Spleen (tissue), 11 donors: ENCODE measurements around the gene ESD. TPM values are rescaled to one million over a fixed set of nuclear protein-coding genes. Genes with fewer than 3 reads are reported as not detected.

Experiments
- DNase-seq: peaks from one replicate; pipeline ENCODE4 v3.0.0-alpha.2; 2020
- H3K27ac ChIP-seq, 8 donors: fragments of 200-600 bp; sonication (generic) in 7 of 8; 1 replicate in 4 of 8; 2 replicates in 4 of 8; pipeline versions ENCODE4 v1.5.0 to v1.8.0; 2016 to 2021; ENCODE audit warnings: inconsistent platforms in 4 of 8, mild to moderate bottlenecking in 4 of 8, moderate library complexity in 1 of 8
- H3K27me3 ChIP-seq, 7 donors: fragments of 200-600 bp; sonication (generic) in 6 of 7; replicated peaks in 1 of 7; 1 replicate in 4 of 7; 2 replicates in 3 of 7; pipeline versions ENCODE4 v1.5.0 to v1.8.0; 2016 to 2021; ENCODE audit warnings: inconsistent platforms in 3 of 7, mild to moderate bottlenecking in 1 of 7
- H3K36me3 ChIP-seq, 6 donors: fragments of 200-600 bp; sonication (generic) in 5 of 6; 1 replicate in 4 of 6; 2 replicates in 2 of 6; pipeline versions ENCODE4 v1.5.0 to v1.8.0; 2016 to 2021; ENCODE audit warnings: inconsistent platforms in 2 of 6
- H3K4me1 ChIP-seq, 6 donors: fragments of 200-600 bp; sonication (generic) in 5 of 6; 1 replicate in 3 of 6; 2 replicates in 3 of 6; pipeline versions ENCODE4 v1.5.0 to v1.8.0; 2016 to 2021; ENCODE audit warnings: inconsistent platforms in 3 of 6
- H3K4me3 ChIP-seq, 8 donors: fragments of 200-600 bp; sonication (generic) in 7 of 8; 1 replicate in 4 of 8; 2 replicates in 4 of 8; pipeline versions ENCODE4 v1.5.0 to v1.8.0; 2016 to 2021; ENCODE audit warnings: inconsistent platforms in 4 of 8, mild to moderate bottlenecking in 4 of 8, moderate library complexity in 2 of 8
- H3K9me3 ChIP-seq, 8 donors: fragments of 200-600 bp; sonication (generic) in 7 of 8; 1 replicate in 4 of 8; 2 replicates in 4 of 8; pipeline versions ENCODE4 v1.5.0 to v1.8.0; 2016 to 2021; ENCODE audit warnings: inconsistent platforms in 4 of 8
- POLR2A ChIP-seq, 3 donors: fragments of 450-650 bp; IDR thresholded peaks; one replicate each; pipeline ENCODE4 v1.5.1; 2017; ENCODE audit warnings: antibody characterized with exemption in 3 of 3, mild to moderate bottlenecking in 1 of 3
- POLR2AphosphoS5 ChIP-seq, 3 donors: sonication (generic); formaldehyde crosslinking; IDR thresholded peaks; one replicate each; pipeline ENCODE4 v1.5.1; 2017; ENCODE audit warnings: antibody characterized with exemption in 3 of 3
- WGBS, 5 donors: extraction: QIAGEN DNeasy Blood & Tissue Kit in 3 of 5; methylation state at CpG; one replicate each; pipeline versions ENCODE4 v1.1.5 to v1.1.7; 2013 to 2018; 5-methylcytosine and 5-hydroxymethylcytosine counted together
- intact Hi-C: fragments of 100-400 bp; cut with DNase I; formaldehyde crosslinking; loops from one replicate; pipeline ENCODE4 v1.15.0; 2023; ENCODE audit warnings: low total_unique reads
- polyA plus RNA-seq, 3 donors: library from polyadenylated mRNA; stranded (reverse); fragments of 200-250 nt; gene quantifications; one replicate each; pipeline ENCODE4 v1.2.1, GENCODE V29; 2013
- total RNA-seq, 7 donors: library from RNA; depleted of rRNA in 3 of 7; stranded (reverse); fragments of >200 nt in 3 of 7; fragmentation: NEBNext Ultra II Directional in 4 of 7; extraction: Animal tissue kit (Norgen Biotek cat#: 25700) in 4 of 7; gene quantifications; one replicate each; pipeline versions ENCODE4 v1.1.0 to v1.2.1, GENCODE V29; 2016 to 2021
- TF ChIP-seq, protein P1 (sequence below), 11 experiments: fragments of 200-600 bp in 7 of 11; fragments of 450-650 bp in 4 of 11; sonication (generic) in 4 of 11; IDR thresholded peaks in 8 of 11; conservative IDR thresholded peaks in 3 of 11; 1 replicate in 7 of 11; 2 replicates in 4 of 11; pipeline versions ENCODE4 v1.4.0 to v1.8.0; 2016 to 2021; ENCODE audit warnings: antibody characterized with exemption in 11 of 11, inconsistent platforms in 4 of 11, mild to moderate bottlenecking in 1 of 11
- donor health status: healthy with polysubstance abuse.
- donor health status: DM: no; HTN: no; CAD: no; lungs with moderate emphysema.
- donor health status: DM: no; HTN: no; CAD: no.
- donor health status: Bipolar disorder and iron deficiency.
- donor health status: healthy.
- donor health status: DM: no; HTN: no; CAD: no.
- donor health status: DM: yes; HTN: yes; CAD: no.

The ESD gene
- total and polyA plus RNA-seq, 10 donors: 52.3 to 85.5 (median 64.8) TPM

DNA sequence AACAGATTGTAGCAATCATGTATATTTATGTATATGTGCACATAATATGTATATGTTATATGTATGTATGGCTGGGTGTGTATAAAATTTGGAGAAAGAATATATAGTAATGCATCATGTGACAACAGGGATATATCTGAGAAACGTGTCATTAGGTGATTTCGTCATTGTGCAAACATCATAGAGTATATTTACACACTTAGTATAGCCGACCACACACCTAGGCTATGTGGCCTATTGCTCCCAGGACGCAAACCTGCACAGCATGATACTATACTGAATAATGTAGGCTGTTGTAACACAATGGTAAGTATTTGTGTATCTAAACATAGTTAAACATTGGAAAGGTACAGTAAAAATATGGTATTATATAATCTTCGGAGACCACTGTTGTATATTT, 43.8 kb downstream of the ESD start:
- intact Hi-C loops: no loop called here
- H3K4me1 ChIP-seq: peaks cover 12 to 42% (median 25%) of the 10 kb centered on the region in 6 donors
- no peaks in the 10 kb centered on the region for H3K9me3 ChIP-seq
- H3K4me3 ChIP-seq: no peak overlapping the region
- no peak overlapping the region for H3K27ac ChIP-seq
- H3K27me3 ChIP-seq: peaks cover 0 to 3% (median 0%) of the 10 kb centered on the region in 7 donors
- 76 to 92% (median 82%) methylated on average over 5 of the region's 5 CpGs for WGBS, 5 donors
- H3K36me3 ChIP-seq: peaks cover 0 to 48% (median 19%) of the 10 kb centered on the region in 6 donors
- DNase-seq: no peak
- TF ChIP-seq POLR2AphosphoS5 (IDR thresholded peaks at IDR 0.05) (no peak), POLR2A (IDR thresholded peaks at IDR 0.05) (no peak)
- TF ChIP-seq, protein P1, sequence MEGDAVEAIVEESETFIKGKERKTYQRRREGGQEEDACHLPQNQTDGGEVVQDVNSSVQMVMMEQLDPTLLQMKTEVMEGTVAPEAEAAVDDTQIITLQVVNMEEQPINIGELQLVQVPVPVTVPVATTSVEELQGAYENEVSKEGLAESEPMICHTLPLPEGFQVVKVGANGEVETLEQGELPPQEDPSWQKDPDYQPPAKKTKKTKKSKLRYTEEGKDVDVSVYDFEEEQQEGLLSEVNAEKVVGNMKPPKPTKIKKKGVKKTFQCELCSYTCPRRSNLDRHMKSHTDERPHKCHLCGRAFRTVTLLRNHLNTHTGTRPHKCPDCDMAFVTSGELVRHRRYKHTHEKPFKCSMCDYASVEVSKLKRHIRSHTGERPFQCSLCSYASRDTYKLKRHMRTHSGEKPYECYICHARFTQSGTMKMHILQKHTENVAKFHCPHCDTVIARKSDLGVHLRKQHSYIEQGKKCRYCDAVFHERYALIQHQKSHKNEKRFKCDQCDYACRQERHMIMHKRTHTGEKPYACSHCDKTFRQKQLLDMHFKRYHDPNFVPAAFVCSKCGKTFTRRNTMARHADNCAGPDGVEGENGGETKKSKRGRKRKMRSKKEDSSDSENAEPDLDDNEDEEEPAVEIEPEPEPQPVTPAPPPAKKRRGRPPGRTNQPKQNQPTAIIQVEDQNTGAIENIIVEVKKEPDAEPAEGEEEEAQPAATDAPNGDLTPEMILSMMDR (IDR thresholded peaks at IDR 0.05 in 8 of 11, conservative IDR thresholded peaks at IDR 0.05 in 3 of 11): no peak

DNA sequence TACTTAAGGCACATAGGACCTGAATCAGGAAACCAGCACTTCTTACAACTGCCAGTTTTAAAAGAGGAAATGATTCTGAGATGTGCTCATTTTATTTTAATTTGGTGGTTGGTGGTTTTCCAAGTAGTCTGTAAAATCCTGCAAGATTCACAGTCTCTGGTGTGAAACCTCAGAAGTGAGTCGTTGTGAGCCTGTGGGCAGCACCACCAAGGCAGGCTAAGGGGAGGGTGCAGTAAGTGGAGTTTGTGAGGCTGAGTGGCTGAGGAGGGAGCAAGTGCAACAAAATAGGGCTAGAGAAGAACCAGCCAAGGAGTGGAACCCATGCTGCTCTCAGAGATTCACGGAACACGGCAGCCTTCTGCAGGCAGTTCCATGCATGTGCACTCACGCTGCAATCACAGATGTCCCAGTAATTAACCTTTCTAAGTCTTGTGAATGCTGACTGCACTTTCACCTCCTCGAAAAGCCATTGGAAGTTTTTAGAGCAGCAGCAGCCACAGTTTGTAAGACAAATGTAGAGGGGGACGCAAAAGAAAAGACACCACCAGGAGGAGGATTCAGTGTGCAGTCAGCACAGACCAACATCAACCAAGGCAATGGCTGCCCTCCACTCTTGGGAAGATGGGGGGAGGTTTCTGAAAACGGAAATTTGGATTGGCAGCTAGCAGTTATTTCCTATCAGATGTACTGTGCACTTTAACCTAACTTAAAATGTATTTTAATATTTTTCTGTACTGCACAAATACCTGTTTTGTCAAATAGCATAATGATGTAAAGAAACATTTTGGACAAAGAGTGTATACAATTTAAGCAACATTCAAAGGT, 44.9 kb downstream of the ESD start:
- Histone ChIP-seq H3K27me3 (no peaks in the 10 kb centered on the region), H3K36me3 (peaks cover 0 to 59% (median 22%) of the 10 kb centered on the region in 6 donors), H3K4me1 (peaks cover 12 to 31% (median 18%) of the 10 kb centered on the region in 6 donors), H3K4me3 (no peak overlapping the region), H3K9me3 (no peaks in the 10 kb centered on the region), H3K27ac (peak overlapping the region in 2 of 8 donors; percentile 4 to 21)
- TF ChIP-seq, protein P1 (IDR thresholded peaks at IDR 0.05 in 8 of 11, conservative IDR thresholded peaks at IDR 0.05 in 3 of 11): peak in 1 of 11 experiments; percentile 20
- TF ChIP-seq POLR2AphosphoS5 (IDR thresholded peaks at IDR 0.05) (peak in 2 of 3 donors; percentile 21 to 64), POLR2A (IDR thresholded peaks at IDR 0.05) (no peak)
- intact Hi-C loops: no loop called here
- peak; percentile 77 for DNase-seq
- 30 to 40% (median 34%) methylated on average over 7 of the region's 7 CpGs for WGBS, 5 donors

DNA sequence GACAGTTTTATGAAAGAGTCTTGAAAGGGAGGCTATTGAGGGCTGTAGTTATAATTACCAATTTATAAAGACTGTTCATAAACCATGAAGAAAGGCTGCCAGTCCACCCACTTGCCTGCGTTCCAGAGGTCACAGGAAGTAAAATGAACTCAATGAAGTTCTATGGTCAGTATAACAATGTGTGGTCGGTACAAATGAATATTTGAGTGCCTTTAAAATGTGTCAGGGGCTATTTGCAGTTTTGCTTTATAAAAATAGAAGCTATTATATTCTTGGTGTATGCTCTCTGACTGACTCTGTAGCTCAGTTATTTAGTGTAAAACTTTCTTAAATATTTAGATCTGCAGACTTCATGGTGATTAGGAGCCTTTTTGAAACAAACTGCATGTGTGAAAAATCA, 47.0 kb downstream of the ESD start:
- WGBS, 5 donors: 59 to 78% (median 70%) methylated on average over 2 of the region's 2 CpGs
- intact Hi-C loops: no loop called here
- Histone ChIP-seq H3K27ac (no peak overlapping the region), H3K9me3 (no peaks in the 10 kb centered on the region), H3K4me1 (peaks cover 12 to 26% (median 17%) of the 10 kb centered on the region in 6 donors), H3K36me3 (peaks cover 0 to 80% (median 31%) of the 10 kb centered on the region in 6 donors), H3K4me3 (no peak overlapping the region), H3K27me3 (no peaks in the 10 kb centered on the region)
- TF ChIP-seq POLR2A (IDR thresholded peaks at IDR 0.05): no peak
- TF ChIP-seq, protein P1 (IDR thresholded peaks at IDR 0.05 in 8 of 11, conservative IDR thresholded peaks at IDR 0.05 in 3 of 11): no peak
- TF ChIP-seq POLR2AphosphoS5 (IDR thresholded peaks at IDR 0.05): no peak
- no peak for DNase-seq

DNA sequence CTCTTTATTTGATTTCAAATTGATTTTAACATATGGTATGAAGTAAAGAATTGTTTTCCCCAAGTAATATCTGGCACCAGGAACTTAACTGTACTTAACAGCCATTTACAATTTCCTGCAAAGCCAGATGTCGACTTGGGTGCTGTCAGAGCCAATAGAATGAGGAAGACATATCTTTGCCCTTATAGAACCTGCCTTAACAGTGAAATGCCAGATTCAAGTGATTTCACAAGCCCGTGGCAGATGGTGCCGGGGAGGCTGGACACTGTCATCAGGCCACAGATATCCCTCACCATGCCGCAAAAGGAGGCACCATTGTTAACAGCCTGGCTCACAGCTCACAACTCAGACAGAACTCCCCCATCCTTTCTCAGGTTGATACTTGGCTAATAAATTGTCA, 48.7 kb downstream of the ESD start:
- Histone ChIP-seq H3K27me3 (no peaks in the 10 kb centered on the region), H3K4me3 (no peak overlapping the region), H3K9me3 (no peaks in the 10 kb centered on the region), H3K27ac (no peak overlapping the region), H3K36me3 (peaks cover 0 to 93% (median 38%) of the 10 kb centered on the region in 6 donors), H3K4me1 (peaks cover 12 to 25% (median 17%) of the 10 kb centered on the region in 6 donors)
- 57 to 71% (median 63%) methylated on average over 4 of the region's 4 CpGs for WGBS, 5 donors
- TF ChIP-seq, protein P1 (IDR thresholded peaks at IDR 0.05 in 8 of 11, conservative IDR thresholded peaks at IDR 0.05 in 3 of 11): no peak
- TF ChIP-seq POLR2A (IDR thresholded peaks at IDR 0.05) (no peak), POLR2AphosphoS5 (IDR thresholded peaks at IDR 0.05) (no peak)
- no peak for DNase-seq
- intact Hi-C loops: no loop called here
